ENCODE measurements around the gene THUMPD2. TPM values are rescaled to one million over a fixed set of nuclear protein-coding genes. Genes with fewer than 3 reads are reported as not detected.

THUMPD2 gene
- total RNA-seq, 3 donors from 2014 or later (not counting 1 experiment from before 2014, with no cell fraction given) = 12.7 to 17.8 (median 13.4) TPM

DNA sequence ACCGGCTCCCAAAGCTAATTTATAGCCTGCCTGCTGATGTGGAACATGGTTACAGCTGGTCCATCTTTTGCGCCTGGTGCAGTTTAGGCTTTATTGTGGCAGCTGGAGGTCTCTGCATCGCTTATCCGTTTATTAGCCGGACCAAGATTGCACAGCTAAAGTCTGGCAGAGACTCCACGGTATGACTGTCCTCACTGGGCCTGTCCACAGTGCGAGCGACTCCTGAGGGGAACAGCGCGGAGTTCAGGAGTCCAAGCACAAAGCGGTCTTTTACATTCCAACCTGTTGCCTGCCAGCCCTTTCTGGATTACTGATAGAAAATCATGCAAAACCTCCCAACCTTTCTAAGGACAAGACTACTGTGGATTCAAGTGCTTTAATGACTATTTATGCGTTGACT is 62.0 kb downstream of the THUMPD2 start:
- no peaks in the 10 kb centered on the region for H3K36me3 Mint-ChIP-seq
- no peaks in the 10 kb centered on the region for H3K4me1 Mint-ChIP-seq
- H3K9me3 ChIP-seq (ENCODE audit: control insufficient read depth, insufficient read depth, low read length) = no peaks in the 10 kb centered on the region
- no peak for ATAC-seq
- no peak overlapping the region for H3K27ac ChIP-seq (ENCODE audit: low read length)
- no peak overlapping the region for H3K27ac Mint-ChIP-seq
- no peaks in the 10 kb centered on the region for H3K27me3 ChIP-seq (ENCODE audit: control insufficient read depth, insufficient read depth, low read length)
- H3K9me3 Mint-ChIP-seq = no peaks in the 10 kb centered on the region
- TF ChIP-seq, protein P1, sequence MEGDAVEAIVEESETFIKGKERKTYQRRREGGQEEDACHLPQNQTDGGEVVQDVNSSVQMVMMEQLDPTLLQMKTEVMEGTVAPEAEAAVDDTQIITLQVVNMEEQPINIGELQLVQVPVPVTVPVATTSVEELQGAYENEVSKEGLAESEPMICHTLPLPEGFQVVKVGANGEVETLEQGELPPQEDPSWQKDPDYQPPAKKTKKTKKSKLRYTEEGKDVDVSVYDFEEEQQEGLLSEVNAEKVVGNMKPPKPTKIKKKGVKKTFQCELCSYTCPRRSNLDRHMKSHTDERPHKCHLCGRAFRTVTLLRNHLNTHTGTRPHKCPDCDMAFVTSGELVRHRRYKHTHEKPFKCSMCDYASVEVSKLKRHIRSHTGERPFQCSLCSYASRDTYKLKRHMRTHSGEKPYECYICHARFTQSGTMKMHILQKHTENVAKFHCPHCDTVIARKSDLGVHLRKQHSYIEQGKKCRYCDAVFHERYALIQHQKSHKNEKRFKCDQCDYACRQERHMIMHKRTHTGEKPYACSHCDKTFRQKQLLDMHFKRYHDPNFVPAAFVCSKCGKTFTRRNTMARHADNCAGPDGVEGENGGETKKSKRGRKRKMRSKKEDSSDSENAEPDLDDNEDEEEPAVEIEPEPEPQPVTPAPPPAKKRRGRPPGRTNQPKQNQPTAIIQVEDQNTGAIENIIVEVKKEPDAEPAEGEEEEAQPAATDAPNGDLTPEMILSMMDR (IDR thresholded peaks at IDR 0.05) = no peak
- intact Hi-C loops (cut with micrococcal nuclease) = no loop called here
- H3K4me3 Mint-ChIP-seq = no peak overlapping the region
- no peak for DNase-seq
- no peak overlapping the region for H3K4me3 ChIP-seq (ENCODE audit: low read length)
- no peaks in the 10 kb centered on the region for H3K4me1 ChIP-seq (ENCODE audit: control insufficient read depth, insufficient read depth, low read length)
- WGBS (ENCODE audit: insufficient coverage) = 94% methylated on average over 12 of the region's 12 CpGs
- H3K27me3 Mint-ChIP-seq (ENCODE audit: low read depth in 2 of 2) = peaks cover 8 to 37% of the 10 kb centered on the region in 2 donors
- no peaks in the 10 kb centered on the region for H3K36me3 ChIP-seq (ENCODE audit: control insufficient read depth, insufficient read depth, low read length)

DNA sequence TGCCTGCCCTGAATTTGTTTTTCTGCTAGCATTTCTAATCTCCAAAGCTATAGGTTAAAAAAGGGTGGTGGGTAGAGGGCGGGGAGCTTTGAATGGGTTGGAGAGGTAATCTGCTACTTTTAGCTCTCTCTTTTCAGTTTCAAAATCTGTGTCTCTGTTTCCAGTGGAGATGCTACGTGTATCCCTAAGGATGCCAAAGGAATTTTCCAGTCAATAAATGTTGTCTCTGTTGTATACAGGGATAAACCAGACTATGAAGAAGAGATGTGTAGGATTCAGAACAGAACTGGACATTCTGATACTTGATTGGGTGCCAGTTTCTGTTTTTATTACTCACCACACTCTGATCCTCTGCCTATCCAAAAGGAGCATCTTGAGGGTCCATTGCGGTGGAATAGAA is 63.2 kb downstream of the THUMPD2 start:
- Mint-ChIP-seq H3K4me1 (no peaks in the 10 kb centered on the region), H3K4me3 (no peak overlapping the region), H3K27ac (no peak overlapping the region), H3K9me3 (no peaks in the 10 kb centered on the region), H3K36me3 (no peaks in the 10 kb centered on the region), H3K27me3 (ENCODE audit: low read depth in 2 of 2) (peaks cover 8 to 29% of the 10 kb centered on the region in 2 donors)
- Histone ChIP-seq H3K27ac (ENCODE audit: low read length) (no peak overlapping the region), H3K4me3 (ENCODE audit: low read length) (no peak overlapping the region), H3K36me3 (ENCODE audit: control insufficient read depth, insufficient read depth, low read length) (no peaks in the 10 kb centered on the region), H3K27me3 (ENCODE audit: control insufficient read depth, insufficient read depth, low read length) (no peaks in the 10 kb centered on the region), H3K9me3 (ENCODE audit: control insufficient read depth, insufficient read depth, low read length) (no peaks in the 10 kb centered on the region), H3K4me1 (ENCODE audit: control insufficient read depth, insufficient read depth, low read length) (no peaks in the 10 kb centered on the region)
- TF ChIP-seq, protein P1 (IDR thresholded peaks at IDR 0.05) = no peak
- WGBS (ENCODE audit: insufficient coverage) = 92% methylated on average over 2 of the region's 3 CpGs
- no peak for ATAC-seq
- DNase-seq = no peak
- intact Hi-C loops (cut with micrococcal nuclease) = no loop called here

DNA sequence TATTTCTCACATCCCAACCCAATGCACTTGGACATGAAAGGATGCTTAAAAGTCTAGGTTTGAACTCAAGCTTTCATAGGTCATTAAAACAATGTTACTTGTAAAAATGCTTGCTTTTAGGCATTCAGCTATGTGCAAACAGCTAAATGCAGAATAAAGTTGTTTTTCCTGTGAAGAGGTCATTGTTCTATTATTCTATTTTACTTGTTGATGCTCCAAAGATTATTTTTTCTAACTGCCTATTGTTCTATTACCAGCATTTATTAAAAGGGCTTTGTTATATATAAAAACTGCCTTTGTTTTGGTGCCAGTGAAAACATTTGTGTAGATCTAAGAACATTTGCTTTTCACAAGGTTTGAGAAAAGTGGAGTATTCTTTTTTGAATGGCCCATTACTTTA is 64.0 kb downstream of the THUMPD2 start:
- H3K4me3 ChIP-seq (ENCODE audit: low read length) = no peak overlapping the region

DNA sequence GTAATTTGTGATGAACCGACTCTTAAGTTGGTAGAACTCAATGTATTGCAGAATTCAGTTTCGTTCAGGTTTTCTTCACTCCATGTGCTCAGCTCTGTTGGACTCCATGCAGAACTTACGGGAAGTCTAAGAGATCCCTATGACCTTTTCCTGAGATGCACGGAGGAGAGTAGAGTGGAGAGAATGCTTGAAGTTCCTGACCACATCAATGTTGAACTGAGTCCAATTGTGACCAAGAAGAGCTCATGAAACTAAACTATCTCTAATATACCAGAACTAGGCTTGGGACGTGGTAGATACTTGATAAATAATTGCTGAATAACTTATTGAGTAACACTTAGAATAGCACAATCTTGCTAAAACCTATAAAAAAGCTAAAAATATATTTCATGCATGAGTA is 66.1 kb downstream of the THUMPD2 start:
- no peak overlapping the region for H3K27ac Mint-ChIP-seq
- intact Hi-C loops (cut with micrococcal nuclease) = no loop called here
- no peaks in the 10 kb centered on the region for H3K9me3 Mint-ChIP-seq
- Histone ChIP-seq H3K9me3 (ENCODE audit: control insufficient read depth, insufficient read depth, low read length) (no peaks in the 10 kb centered on the region), H3K36me3 (ENCODE audit: control insufficient read depth, insufficient read depth, low read length) (no peaks in the 10 kb centered on the region), H3K4me1 (ENCODE audit: control insufficient read depth, insufficient read depth, low read length) (no peaks in the 10 kb centered on the region), H3K27me3 (ENCODE audit: control insufficient read depth, insufficient read depth, low read length) (no peaks in the 10 kb centered on the region), H3K27ac (ENCODE audit: low read length) (no peak overlapping the region), H3K4me3 (ENCODE audit: low read length) (no peak overlapping the region)
- no peak for ATAC-seq
- no peak overlapping the region for H3K4me3 Mint-ChIP-seq
- no peaks in the 10 kb centered on the region for H3K4me1 Mint-ChIP-seq
- peaks cover 3 to 29% of the 10 kb centered on the region in 2 donors for H3K27me3 Mint-ChIP-seq (ENCODE audit: low read depth in 2 of 2)
- TF ChIP-seq, protein P1 (IDR thresholded peaks at IDR 0.05) = no peak
- 89% methylated on average over 4 of the region's 5 CpGs for WGBS (ENCODE audit: insufficient coverage)
- H3K36me3 Mint-ChIP-seq = no peaks in the 10 kb centered on the region
- no peak for DNase-seq

More for the DNA sequence above, 64.0 kb downstream of the THUMPD2 start:
- Histone ChIP-seq H3K27me3 (ENCODE audit: control insufficient read depth, insufficient read depth, low read length) (no peaks in the 10 kb centered on the region), H3K4me1 (ENCODE audit: control insufficient read depth, insufficient read depth, low read length) (no peaks in the 10 kb centered on the region), H3K9me3 (ENCODE audit: control insufficient read depth, insufficient read depth, low read length) (no peaks in the 10 kb centered on the region), H3K27ac (ENCODE audit: low read length) (no peak overlapping the region), H3K36me3 (ENCODE audit: control insufficient read depth, insufficient read depth, low read length) (no peaks in the 10 kb centered on the region)
- Mint-ChIP-seq H3K36me3 (no peaks in the 10 kb centered on the region), H3K27me3 (ENCODE audit: low read depth in 2 of 2) (peaks cover 5 to 29% of the 10 kb centered on the region in 2 donors), H3K27ac (no peak overlapping the region), H3K4me1 (no peaks in the 10 kb centered on the region), H3K9me3 (no peaks in the 10 kb centered on the region), H3K4me3 (no peak overlapping the region)
- no peak for DNase-seq
- ATAC-seq = no peak
- TF ChIP-seq, protein P1 (IDR thresholded peaks at IDR 0.05) = no peak
- intact Hi-C loops (cut with micrococcal nuclease) = no loop called here

Data from natural killer cell (primary cell).